Pons (tissue), 1 donor: Measurements from ENCODE around the gene APOL5.
A peak's percentile ranks its signal among the peaks of the same experiment; 100 is the strongest.

Experiments
- DNase-seq: peaks from one replicate; pipeline ENCODE4 v3.0.0-alpha.2; 2016; ENCODE audit warnings: low spot score

Gene APOL5

GRCh38 chr22:35742342-35743100 is 24.8 kb downstream of the APOL5 start:
- no peak for DNase-seq

- no peak for DNase-seq
These were observed 25.7 kb downstream of the APOL5 start for GRCh38 chr22:35743326-35743860.

GRCh38 chr22:35746248-35746647 is 28.6 kb downstream of the APOL5 start:
- no peak for DNase-seq

GRCh38 chr22:35746946-35747703 is 29.5 kb downstream of the APOL5 start:
- no peak for DNase-seq

GRCh38 chr22:35749808-35750207 is 32.1 kb downstream of the APOL5 start:
- DNase-seq, result no peak

GRCh38 chr22:35752006-35752862 is 34.6 kb downstream of the APOL5 start:
- DNase-seq, result no peak

- no peak for DNase-seq
These were observed 35.2 kb downstream of the APOL5 start for GRCh38 chr22:35752863-35753189.

GRCh38 chr22:35754761-35755160 is 37.1 kb downstream of the APOL5 start:
- no peak for DNase-seq

GRCh38 chr22:35756722-35757121 is 39.0 kb downstream of the APOL5 start:
- no peak for DNase-seq

GRCh38 chr22:35758394-35758793 is 40.7 kb downstream of the APOL5 start:
- DNase-seq, result no peak

GRCh38 chr22:35761037-35761436 is 43.4 kb downstream of the APOL5 start:
- peak; percentile 53 for DNase-seq

GRCh38 chr22:35766654-35767580 is 49.2 kb downstream of the APOL5 start:
- peak; percentile 31 for DNase-seq

GRCh38 chr22:35769974-35770373 is 52.3 kb downstream of the APOL5 start:
- DNase-seq, result no peak

GRCh38 chr22:35775339-35775738 is 57.7 kb downstream of the APOL5 start:
- DNase-seq, result no peak

- no peak for DNase-seq
These were observed 59.8 kb downstream of the APOL5 start for GRCh38 chr22:35777335-35777975.
